GM21529 (cell line): ENCODE results near the gene CCDC137.
A peak's percentile ranks its signal among the peaks of the same experiment; 100 is the strongest.

ENCODE experiments used
- ATAC-seq: cut with Tn5 transposase; IDR thresholded peaks from one replicate; pipeline ENCODE4 v1.9.1; 2021; ENCODE audit not compliant: unreplicated experiment

Gene CCDC137

DNA sequence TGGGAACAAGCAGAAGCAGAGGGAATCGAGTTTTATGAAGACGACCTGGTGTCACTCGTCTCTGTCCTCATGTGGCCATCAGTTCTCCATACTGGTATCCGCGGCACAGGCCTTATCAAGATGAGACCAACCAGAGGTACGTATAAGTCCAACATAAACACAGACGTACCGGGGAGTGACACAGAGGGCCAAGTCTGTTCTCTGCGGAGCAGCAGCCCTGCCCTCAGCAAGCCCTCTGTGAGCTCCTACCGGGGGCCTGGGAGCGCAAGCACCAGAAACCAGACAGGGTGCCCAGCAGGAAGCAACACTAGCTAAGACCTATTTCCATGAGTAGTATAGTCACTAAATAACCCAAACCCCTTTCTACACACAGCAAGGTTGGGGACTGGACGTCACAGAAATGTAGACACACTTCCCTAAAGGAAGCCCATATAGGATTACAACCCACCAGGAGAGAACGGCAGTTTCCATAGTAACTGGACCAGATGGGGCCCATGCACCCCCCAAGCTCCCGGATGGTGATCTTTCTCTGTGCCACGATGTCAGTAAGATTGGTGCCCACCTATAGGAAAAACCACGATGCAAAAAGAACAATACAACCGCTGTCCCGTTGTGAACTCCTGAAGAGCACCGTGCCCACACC lies 16.1 kb downstream of the CCDC137 start:
- no peak for ATAC-seq

- ATAC-seq = peak; percentile 27
Measured at GRCh38 chr17:81683208-81683583, 16.7 kb downstream of the CCDC137 start.

- ATAC-seq = peak; percentile 89
Measured at GRCh38 chr17:81683584-81684441, 17.3 kb downstream of the CCDC137 start, which contains the start of the genes ARL16 and HGS. Gene ARL16 (minus strand): TSS chr17:81683797. CDS start chr17:81683753, 44 bp downstream. Gene HGS (plus strand): TSS chr17:81684011. CDS start chr17:81684067, 56 bp downstream.

- no peak for ATAC-seq
Measured at GRCh38 chr17:81684442-81684911, 17.9 kb downstream of the CCDC137 start.

GRCh38 chr17:81685108-81685507 lies 18.6 kb downstream of the CCDC137 start:
- no peak for ATAC-seq

- no peak for ATAC-seq
Measured at GRCh38 chr17:81686614-81687013, 20.1 kb downstream of the CCDC137 start.

- ATAC-seq = no peak
Measured at GRCh38 chr17:81687770-81688541, 21.4 kb downstream of the CCDC137 start.

- no peak for ATAC-seq
Measured at GRCh38 chr17:81688616-81689015, 22.1 kb downstream of the CCDC137 start.

- ATAC-seq = no peak
Measured at GRCh38 chr17:81690066-81690465, 23.5 kb downstream of the CCDC137 start.

GRCh38 chr17:81690549-81690948 lies 24.0 kb downstream of the CCDC137 start:
- ATAC-seq = no peak

GRCh38 chr17:81691196-81691595 lies 24.7 kb downstream of the CCDC137 start:
- ATAC-seq = no peak

DNA sequence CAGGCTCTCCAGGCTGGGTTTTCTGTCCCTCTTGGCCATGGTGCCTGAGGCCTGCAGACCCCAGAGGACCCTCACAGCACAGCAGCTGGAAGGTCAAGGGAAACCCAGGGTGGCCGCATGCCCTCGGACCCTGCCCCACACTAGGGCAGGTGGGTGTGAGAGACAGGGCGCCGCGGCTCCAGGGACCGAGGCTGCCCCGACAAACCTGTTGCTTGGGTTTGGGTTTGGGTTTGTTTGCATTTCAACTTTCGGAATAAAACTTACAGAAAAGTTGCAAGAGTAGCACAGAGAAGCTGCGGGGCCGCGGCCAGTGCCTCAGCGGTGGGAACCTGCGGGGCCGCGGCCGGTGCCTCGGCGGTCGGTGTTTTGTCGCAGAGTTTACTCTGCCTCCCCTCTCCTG lies 25.1 kb downstream of the CCDC137 start:
- no peak for ATAC-seq

DNA sequence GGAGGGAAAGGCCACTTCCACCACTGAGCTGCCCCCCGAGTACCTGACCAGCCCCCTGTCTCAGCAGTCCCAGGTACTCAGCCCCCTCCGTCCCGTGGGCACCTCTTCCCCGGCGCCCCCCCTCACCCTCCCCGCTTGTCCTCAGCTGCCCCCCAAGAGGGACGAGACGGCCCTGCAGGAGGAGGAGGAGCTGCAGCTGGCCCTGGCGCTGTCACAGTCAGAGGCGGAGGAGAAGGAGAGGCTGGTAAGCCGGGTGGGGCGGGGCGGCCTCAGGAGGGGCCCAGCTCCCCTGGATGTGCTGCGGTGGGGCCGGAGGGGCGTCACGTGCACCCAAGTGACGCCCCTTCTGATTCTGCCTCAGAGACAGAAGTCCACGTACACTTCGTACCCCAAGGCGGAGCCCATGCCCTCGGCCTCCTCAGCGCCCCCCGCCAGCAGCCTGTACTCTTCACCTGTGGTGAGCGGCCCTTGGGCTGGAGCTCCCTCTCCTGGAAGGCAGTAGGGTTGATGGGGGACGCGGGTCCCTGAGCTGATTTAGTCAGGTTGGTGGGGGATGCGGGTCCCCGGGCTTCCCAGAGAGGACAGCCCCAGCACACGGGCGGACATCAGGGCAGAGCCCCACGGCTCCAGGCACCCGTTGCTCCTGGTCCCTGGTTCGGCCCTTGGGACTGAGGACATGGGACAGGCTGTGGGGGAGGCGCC lies 27.1 kb downstream of the CCDC137 start:
- no peak for ATAC-seq

- no peak for ATAC-seq
Measured at GRCh38 chr17:81694810-81695209, 28.3 kb downstream of the CCDC137 start.

- ATAC-seq = no peak
Measured at GRCh38 chr17:81695211-81695610, 28.7 kb downstream of the CCDC137 start.

DNA sequence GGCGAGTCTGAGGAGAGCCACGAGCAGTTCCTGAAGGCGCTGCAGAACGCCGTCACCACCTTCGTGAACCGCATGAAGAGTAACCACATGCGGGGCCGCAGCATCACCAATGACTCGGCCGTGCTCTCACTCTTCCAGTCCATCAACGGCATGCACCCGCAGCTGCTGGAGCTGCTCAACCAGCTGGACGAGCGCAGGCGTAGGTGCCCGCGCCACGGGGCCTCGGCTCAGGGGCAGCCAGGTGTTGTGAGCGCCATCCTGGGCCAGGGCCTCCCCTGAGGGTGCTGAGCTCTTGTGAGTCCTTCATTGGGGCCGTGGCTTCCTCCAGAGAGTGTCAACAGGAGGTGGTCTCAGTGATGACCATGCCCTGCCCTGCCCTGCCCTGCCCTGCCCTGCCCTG lies 29.3 kb downstream of the CCDC137 start:
- no peak for ATAC-seq

DNA sequence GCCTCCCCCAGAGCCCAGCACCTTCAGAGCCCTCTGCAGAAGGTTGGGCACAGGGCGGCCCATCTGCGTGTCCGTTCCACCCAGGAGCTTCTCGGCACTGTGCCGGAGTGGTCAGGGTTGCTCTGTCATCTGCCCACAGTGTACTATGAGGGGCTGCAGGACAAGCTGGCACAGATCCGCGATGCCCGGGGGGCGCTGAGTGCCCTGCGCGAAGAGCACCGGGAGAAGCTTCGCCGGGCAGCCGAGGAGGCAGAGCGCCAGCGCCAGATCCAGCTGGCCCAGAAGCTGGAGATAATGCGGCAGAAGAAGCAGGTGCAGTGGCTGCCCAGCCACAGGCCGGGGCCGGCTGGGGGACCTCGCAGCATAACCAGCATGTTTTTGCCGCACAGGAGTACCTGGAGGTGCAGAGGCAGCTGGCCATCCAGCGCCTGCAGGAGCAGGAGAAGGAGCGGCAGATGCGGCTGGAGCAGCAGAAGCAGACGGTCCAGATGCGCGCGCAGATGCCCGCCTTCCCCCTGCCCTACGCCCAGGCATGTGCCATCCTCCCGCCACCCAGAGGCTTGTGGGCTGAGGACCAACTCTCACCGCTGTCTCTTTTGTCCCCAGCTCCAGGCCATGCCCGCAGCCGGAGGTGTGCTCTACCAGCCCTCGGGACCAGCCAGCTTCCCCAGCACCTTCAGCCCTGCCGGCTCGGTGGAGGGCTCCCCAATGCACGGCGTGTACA lies 29.8 kb downstream of the CCDC137 start:
- no peak for ATAC-seq

GRCh38 chr17:81697261-81698044 lies 30.9 kb downstream of the CCDC137 start:
- no peak for ATAC-seq
